Coronary artery (tissue), 2 donors: ENCODE results near the gene DNAH8.

ENCODE experiments used
- DNase-seq: peaks from one replicate; pipeline ENCODE4 v3.0.0-alpha.2; 2017; ENCODE audit warnings: low spot score
- H3K27ac ChIP-seq, 2 donors: fragments of 200-600 bp; sonication (generic); one replicate each; pipeline ENCODE4 v1.5.1; 2016 to 2019
- H3K4me3 ChIP-seq: fragments of 200-600 bp; sonication (generic); 2 replicates; pipeline ENCODE4 v1.5.1; 2016; ENCODE audit warnings: mild to moderate bottlenecking, moderate library complexity
- TF ChIP-seq, protein P1 (sequence below): fragments of 200-600 bp; sonication (generic); IDR thresholded peaks from one replicate; pipeline ENCODE4 v1.5.1; 2019; ENCODE audit warnings: antibody characterized with exemption

The DNAH8 gene

GRCh38 chr6:39079197-39080125, 364.4 kb downstream of the DNAH8 start:
- H3K27ac ChIP-seq, result no peak overlapping the region
- TF ChIP-seq, protein P1, sequence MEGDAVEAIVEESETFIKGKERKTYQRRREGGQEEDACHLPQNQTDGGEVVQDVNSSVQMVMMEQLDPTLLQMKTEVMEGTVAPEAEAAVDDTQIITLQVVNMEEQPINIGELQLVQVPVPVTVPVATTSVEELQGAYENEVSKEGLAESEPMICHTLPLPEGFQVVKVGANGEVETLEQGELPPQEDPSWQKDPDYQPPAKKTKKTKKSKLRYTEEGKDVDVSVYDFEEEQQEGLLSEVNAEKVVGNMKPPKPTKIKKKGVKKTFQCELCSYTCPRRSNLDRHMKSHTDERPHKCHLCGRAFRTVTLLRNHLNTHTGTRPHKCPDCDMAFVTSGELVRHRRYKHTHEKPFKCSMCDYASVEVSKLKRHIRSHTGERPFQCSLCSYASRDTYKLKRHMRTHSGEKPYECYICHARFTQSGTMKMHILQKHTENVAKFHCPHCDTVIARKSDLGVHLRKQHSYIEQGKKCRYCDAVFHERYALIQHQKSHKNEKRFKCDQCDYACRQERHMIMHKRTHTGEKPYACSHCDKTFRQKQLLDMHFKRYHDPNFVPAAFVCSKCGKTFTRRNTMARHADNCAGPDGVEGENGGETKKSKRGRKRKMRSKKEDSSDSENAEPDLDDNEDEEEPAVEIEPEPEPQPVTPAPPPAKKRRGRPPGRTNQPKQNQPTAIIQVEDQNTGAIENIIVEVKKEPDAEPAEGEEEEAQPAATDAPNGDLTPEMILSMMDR, result no peak
- DNase-seq, result peak; percentile 59
- H3K4me3 ChIP-seq, result no peak overlapping the region
